ENCODE measurements around the gene ARNT2. TPM values are rescaled to one million over a fixed set of nuclear protein-coding genes. Genes with fewer than 3 reads are reported as not detected.

The ARNT2 gene
- total RNA-seq, 1 donor: 20.7 TPM

- TF ChIP-seq, protein P1, sequence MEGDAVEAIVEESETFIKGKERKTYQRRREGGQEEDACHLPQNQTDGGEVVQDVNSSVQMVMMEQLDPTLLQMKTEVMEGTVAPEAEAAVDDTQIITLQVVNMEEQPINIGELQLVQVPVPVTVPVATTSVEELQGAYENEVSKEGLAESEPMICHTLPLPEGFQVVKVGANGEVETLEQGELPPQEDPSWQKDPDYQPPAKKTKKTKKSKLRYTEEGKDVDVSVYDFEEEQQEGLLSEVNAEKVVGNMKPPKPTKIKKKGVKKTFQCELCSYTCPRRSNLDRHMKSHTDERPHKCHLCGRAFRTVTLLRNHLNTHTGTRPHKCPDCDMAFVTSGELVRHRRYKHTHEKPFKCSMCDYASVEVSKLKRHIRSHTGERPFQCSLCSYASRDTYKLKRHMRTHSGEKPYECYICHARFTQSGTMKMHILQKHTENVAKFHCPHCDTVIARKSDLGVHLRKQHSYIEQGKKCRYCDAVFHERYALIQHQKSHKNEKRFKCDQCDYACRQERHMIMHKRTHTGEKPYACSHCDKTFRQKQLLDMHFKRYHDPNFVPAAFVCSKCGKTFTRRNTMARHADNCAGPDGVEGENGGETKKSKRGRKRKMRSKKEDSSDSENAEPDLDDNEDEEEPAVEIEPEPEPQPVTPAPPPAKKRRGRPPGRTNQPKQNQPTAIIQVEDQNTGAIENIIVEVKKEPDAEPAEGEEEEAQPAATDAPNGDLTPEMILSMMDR (IDR thresholded peaks at IDR 0.05; ENCODE audit: insufficient read depth, low read depth, low read length): peak; percentile 34
- H3K4me3 ChIP-seq (ENCODE audit: low read depth, low read length): no peak overlapping the region
- peak; percentile 48 for DNase-seq (ENCODE audit: low read depth)
These were observed 215.5 kb downstream of the ARNT2 start for GRCh38 chr15:80619680-80620079.

DNA sequence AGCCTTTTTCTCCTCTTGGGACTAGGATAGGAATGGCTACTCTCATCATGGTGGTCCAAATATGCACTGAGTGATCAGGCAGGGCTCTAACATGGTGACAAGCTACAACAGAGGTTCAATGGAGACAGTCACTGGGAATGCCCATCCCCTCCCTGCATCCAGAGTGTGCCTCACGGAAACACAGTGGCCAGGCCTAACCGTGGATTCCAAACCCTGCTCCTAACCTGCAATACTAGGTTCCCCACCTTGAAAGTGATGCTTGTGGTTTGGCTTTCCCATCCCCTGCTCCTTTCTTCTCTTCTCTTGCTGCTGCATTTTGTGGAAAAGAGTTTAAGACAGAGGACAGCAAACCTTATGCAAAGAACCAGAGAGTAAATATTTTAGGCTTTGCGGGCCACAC, 216.0 kb downstream of the ARNT2 start:
- no peak overlapping the region for H3K4me3 ChIP-seq (ENCODE audit: low read depth, low read length)
- DNase-seq (ENCODE audit: low read depth): no peak
- TF ChIP-seq, protein P1 (IDR thresholded peaks at IDR 0.05; ENCODE audit: insufficient read depth, low read depth, low read length): no peak

DNA sequence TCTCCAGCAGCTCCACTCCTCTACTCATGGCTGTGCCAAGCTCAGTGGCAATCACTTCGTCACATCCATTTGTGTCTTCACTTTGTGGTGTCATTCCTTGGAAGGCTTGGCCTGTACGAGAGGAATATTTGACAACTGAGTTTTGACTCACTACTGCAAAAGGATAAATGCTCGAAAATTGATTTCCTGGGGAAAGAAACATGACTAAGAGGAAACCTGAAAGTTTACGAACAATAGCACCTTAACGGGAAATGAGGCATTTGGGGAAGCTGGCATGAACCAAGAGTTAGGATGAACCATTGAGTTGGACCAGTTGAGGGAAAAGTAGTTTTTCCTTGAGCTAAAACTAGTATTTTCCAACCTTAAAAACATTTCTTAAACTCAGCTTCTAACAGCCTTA, 216.7 kb downstream of the ARNT2 start:
- no peak overlapping the region for H3K4me3 ChIP-seq (ENCODE audit: low read depth, low read length)
- no peak for DNase-seq (ENCODE audit: low read depth)
- TF ChIP-seq, protein P1 (IDR thresholded peaks at IDR 0.05; ENCODE audit: insufficient read depth, low read depth, low read length): no peak

GRCh38 chr15:80626643-80627120, 222.5 kb downstream of the ARNT2 start:
- no peak for DNase-seq (ENCODE audit: low read depth)
- TF ChIP-seq, protein P1 (IDR thresholded peaks at IDR 0.05; ENCODE audit: insufficient read depth, low read depth, low read length): no peak
- H3K4me3 ChIP-seq (ENCODE audit: low read depth, low read length): no peak overlapping the region

DNA sequence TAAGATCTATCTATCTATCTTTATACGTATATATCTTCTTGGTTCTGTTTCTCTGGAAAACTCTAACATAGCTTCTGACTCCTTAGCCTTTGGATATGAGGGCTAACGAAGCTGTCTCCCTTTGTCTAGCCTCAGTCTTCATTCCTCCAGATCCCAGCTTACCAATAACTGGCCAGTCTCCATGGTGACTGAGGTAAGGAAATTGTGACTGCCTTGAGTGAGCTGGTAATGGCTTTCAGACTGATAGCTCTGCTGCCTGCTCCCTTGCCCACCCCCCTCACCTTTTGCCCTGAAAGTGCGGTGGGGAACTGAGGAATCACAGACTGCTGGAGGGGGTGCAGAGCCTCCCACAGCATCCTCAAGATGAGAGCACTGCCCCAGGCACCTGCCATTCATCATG, 225.2 kb downstream of the ARNT2 start:
- DNase-seq (ENCODE audit: low read depth): no peak
- TF ChIP-seq, protein P1 (IDR thresholded peaks at IDR 0.05; ENCODE audit: insufficient read depth, low read depth, low read length): no peak
- H3K4me3 ChIP-seq (ENCODE audit: low read depth, low read length): no peak overlapping the region

DNA sequence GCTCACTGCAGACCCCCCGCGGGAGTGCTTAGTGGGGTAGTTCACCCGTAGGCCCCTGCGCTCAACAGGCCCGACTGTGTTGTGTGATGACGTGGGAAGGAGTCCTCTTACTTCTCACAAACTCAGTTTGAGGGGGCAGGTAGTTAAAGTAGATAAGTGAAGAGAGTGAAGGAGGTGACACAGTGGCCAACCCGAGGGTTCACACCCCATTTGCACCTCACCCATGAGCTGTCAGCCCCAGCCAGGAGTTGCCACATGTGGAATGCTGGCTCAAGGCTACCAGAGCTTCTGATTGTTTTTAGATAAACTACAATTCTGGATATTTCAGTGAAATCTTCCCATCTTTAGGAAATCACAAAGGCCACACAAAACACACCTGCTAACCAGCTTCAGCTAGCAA, 226.8 kb downstream of the ARNT2 start:
- no peak overlapping the region for H3K4me3 ChIP-seq (ENCODE audit: low read depth, low read length)
- TF ChIP-seq, protein P1 (IDR thresholded peaks at IDR 0.05; ENCODE audit: insufficient read depth, low read depth, low read length): no peak

DNA sequence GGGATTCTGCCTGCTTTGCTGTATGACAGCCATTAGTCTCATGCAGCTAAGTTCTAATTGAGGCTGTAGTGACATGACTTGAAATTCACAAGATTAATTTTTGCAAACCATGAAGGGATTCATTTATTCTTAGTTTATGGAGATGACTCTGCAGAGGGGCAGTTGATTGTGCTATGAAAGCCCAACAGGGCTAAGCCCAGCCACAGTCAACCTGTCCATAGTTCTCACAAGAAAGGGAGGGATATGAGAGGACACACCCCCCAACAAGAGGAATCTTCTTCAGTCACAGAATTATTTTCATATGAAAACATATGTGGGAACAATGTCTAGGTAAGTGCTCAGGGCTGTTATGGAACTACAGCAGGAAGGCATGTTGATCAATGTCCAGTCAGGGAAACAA, 229.0 kb downstream of the ARNT2 start:
- DNase-seq (ENCODE audit: low read depth): no peak
- TF ChIP-seq, protein P1 (IDR thresholded peaks at IDR 0.05; ENCODE audit: insufficient read depth, low read depth, low read length): no peak
- H3K4me3 ChIP-seq (ENCODE audit: low read depth, low read length): no peak overlapping the region

More for the DNA sequence above, 226.8 kb downstream of the ARNT2 start:
- no peak for DNase-seq (ENCODE audit: low read depth)
